ENCODE measurements around the gene UBE2D2.

UBE2D2 gene

DNA sequence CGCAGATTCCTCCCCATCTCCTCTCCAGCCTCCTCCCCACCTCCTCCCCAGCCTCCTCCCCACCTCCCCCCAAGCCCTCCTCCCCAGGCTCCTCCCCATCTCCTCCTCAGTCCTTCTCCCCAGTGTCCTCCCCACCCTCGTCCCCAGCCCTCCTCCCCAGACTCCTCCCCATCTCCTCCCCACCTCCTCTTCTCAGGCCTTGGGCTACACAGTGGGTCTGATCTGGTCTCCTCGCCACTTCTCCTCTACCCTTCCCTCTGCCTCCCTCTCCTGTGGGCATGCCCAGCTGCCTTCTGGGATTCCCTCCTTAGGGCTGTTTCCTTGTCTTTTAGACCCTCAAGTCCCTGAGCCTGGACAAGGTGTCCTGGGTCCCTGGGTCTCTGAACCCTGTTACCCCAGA, 115.3 kb downstream of the UBE2D2 start:
- DNase-seq (ENCODE audit: low read depth in 2 of 2) = no peak

DNA sequence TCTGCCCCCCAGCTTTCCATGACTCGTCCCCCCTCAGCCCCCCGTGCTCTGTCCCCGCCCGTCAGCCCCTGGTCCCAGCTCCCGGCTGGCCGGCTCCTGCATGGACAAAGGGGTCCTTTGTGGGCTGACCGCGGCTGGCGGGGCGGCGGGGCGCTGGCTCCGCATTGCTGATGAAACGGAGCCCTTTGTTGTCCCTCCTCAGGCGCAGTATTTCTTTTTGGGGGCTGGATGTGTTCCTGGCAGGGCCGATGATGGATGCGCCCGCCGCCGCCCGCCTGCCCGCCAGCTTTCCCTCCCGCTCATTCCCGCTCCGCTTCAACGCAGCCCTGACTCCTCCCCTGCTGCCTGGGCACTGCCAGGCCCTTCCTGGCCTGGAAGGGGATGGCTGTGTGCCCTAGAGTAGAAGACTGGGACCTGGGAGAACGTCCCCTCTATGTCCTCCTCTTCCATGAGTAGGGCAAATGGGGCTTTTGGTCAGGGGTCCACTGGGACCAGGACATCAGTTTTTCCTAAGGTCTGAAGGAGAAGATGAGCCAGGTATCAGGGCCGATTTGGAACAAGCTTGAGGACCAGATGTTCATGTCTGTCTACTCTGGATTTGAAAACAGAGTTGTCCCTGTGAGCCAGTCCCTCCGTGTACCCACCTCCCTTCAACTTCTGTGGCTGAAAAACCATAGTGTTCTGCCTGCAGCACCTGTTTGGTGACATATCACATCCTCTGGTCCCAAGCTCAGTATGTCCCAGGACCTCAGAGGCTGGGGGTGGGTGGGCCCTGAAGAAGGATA, 116.0 kb downstream of the UBE2D2 start:
- DNase-seq (ENCODE audit: low read depth in 2 of 2) = no peak
